OCI-LY7 (cell line): ENCODE data around the gene ACAP1. TPM values are rescaled to one million over a fixed set of nuclear protein-coding genes. Genes with fewer than 3 reads are reported as not detected.

Experiments
- BruUV-seq: library from RNA; stranded (reverse); fragments of 400-500 nt; replicated peaks from 2 replicates; lab custom pipeline; 2021; lab: Mats Ljungman, UMichigan
- CTCF ChIA-PET: fragments of 300-600 bp; sonication (Branson Sonifier 250); formaldehyde crosslinking; loops from one replicate; lab custom pipeline; 2022; ENCODE audit warnings: antibody characterized with exemption; ENCODE audit not compliant: unreplicated experiment; lab: Charles Lee
- POLR2A ChIA-PET: fragments of 300-600 bp; sonication (Branson Sonifier 250); formaldehyde crosslinking; loops from one replicate; lab custom pipeline; 2022; ENCODE audit warnings: antibody characterized with exemption; lab: Charles Lee
- DNase-seq: peaks from one replicate; pipeline ENCODE4 v3.0.0-alpha.2; 2015; ENCODE audit warnings: low spot score
- H2AFZ ChIP-seq: fragments of 200-600 bp; sonication (generic), shearing (Covaris generic); 2 replicates; pipeline ENCODE4 v1.6.1; 2014; ENCODE audit warnings: mild to moderate bottlenecking, antibody characterized with exemption, low read length, moderate library complexity
- H3K27ac ChIP-seq: fragments of 200-600 bp; sonication (generic); 2 replicates; pipeline ENCODE4 v1.5.1; 2014; ENCODE audit warnings: mixed run types, low read depth, mild to moderate bottlenecking, moderate library complexity, low read length, inconsistent platforms; ENCODE audit not compliant: poor library complexity, severe bottlenecking
- H3K36me3 ChIP-seq: fragments of 200-600 bp; sonication (generic); 2 replicates; pipeline ENCODE4 v1.6.1; 2014; ENCODE audit warnings: mild to moderate bottlenecking, antibody characterized with exemption, low read length, moderate library complexity, mixed read lengths; ENCODE audit not compliant: insufficient read depth
- H3K4me1 ChIP-seq: fragments of 200-600 bp; sonication (generic); 2 replicates; pipeline ENCODE4 v1.5.1; 2014; ENCODE audit warnings: mild to moderate bottlenecking, low read length; ENCODE audit not compliant: insufficient read depth, poor library complexity, severe bottlenecking
- H3K4me2 ChIP-seq: fragments of 200-600 bp; sonication (generic); 2 replicates; pipeline ENCODE4 v1.6.1; 2014; ENCODE audit warnings: mild to moderate bottlenecking, low read length
- H3K4me3 ChIP-seq: fragments of 200-600 bp; sonication (generic); 2 replicates; pipeline ENCODE4 v1.5.1; 2014; ENCODE audit warnings: mild to moderate bottlenecking, low read depth, low read length; ENCODE audit not compliant: poor library complexity, severe bottlenecking
- H3K79me2 ChIP-seq: fragments of 200-600 bp; sonication (generic); 2 replicates; pipeline ENCODE4 v1.6.1; 2016; ENCODE audit warnings: low read depth, mild to moderate bottlenecking, low read length, moderate library complexity, mixed read lengths; ENCODE audit not compliant: insufficient read depth
- H3K9me2 ChIP-seq: fragments of 200-600 bp; sonication (generic); 2 replicates; pipeline ENCODE4 v1.6.1; 2016; ENCODE audit warnings: mild to moderate bottlenecking, low read length, mixed read lengths; ENCODE audit not compliant: insufficient read depth
- H3K9me3 ChIP-seq: fragments of 200-600 bp; sonication (generic); 2 replicates; pipeline ENCODE4 v1.6.1; 2014; ENCODE audit warnings: mild to moderate bottlenecking, mixed run types, low read length, mixed read lengths
- H4K20me1 ChIP-seq: fragments of 200-600 bp; sonication (generic); 2 replicates; pipeline ENCODE4 v1.6.1; 2014; ENCODE audit warnings: mild to moderate bottlenecking, antibody characterized with exemption, low read length, moderate library complexity, mixed read lengths; ENCODE audit not compliant: insufficient read depth
- EZH2phosphoT487 ChIP-seq: fragments of 200-600 bp; sonication (generic); IDR thresholded peaks from 2 replicates; pipeline ENCODE4 v1.6.1; 2018; ENCODE audit warnings: low read depth, borderline replicate concordance, mild to moderate bottlenecking, mixed run types, antibody characterized with exemption, low read length, moderate library complexity, mixed read lengths
- intact Hi-C: fragments of 100-400 bp; cut with micrococcal nuclease; formaldehyde crosslinking; loops from one replicate; pipeline ENCODE4 v1.10.0; 2022; ENCODE audit not compliant: unreplicated experiment
- total RNA-seq, 2 experiments: library from RNA; depleted of rRNA in 1 of 2; stranded (reverse); fragments of >200 nt in 1 of 2; shearing (Covaris generic) in 1 of 2; gene quantifications; 2 replicates each; pipeline ENCODE4 v1.2.3, GENCODE V29; 2014 to 2022
- TF ChIP-seq, protein P1 (sequence below): fragments of 200-600 bp; sonication (generic); conservative IDR thresholded peaks from 2 replicates; pipeline ENCODE4 v1.5.1; 2014; ENCODE audit warnings: mild to moderate bottlenecking, antibody characterized with exemption, low read length, moderate library complexity, mixed read lengths

The ACAP1 gene
- total RNA-seq, 2 experiments from 2014 or later: 117 to 259 TPM

DNA sequence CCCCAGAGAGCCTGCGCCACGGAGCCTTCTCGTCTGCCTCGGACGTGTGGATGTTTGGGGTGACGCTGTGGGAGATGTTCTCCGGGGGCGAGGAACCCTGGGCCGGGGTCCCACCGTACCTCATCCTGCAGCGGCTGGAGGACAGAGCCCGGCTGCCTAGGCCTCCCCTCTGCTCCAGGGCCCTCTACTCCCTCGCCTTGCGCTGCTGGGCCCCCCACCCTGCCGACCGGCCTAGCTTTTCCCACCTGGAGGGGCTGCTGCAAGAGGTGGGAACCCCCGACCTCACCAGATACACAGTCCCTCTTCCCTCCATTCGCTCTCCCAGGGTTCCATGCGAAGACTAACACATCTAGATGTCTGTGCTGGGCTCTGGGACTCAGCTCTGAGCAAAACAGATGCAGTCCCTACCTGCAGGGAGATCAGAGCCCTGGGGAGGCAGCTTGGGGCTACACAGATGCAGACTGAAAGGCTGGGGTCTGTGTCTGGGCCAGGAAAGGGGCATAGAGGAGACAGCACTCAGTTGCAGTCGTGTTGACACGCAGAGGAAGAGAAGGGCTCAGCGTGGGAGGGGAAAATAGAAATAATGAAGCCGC is 48.3 kb downstream of the ACAP1 start:
- peak; percentile 14 for DNase-seq
- no peaks in the 10 kb centered on the region for H3K36me3 ChIP-seq
- ChIA-PET CTCF (no interaction called here), POLR2A (interaction anchor here (0.6 to 1.0 kb wide), 3 partner anchors 10 to 54 kb away, joined by 3 read pairs; partner anchors contain the start of gene PLSCR3)
- H2AFZ ChIP-seq: peak overlapping the region; percentile 61; the same call in 1 of the 2 replicates
- BruUV-seq: no TSS peak
- H3K4me2 ChIP-seq: peak overlapping the region; percentile 72
- peak overlapping the region; percentile 64 for H3K4me3 ChIP-seq
- intact Hi-C loops: loop anchor here (2.0 kb wide), 1 partner anchor 24 kb away; no protein-coding TSS in a partner anchor
- TF ChIP-seq, protein P1, sequence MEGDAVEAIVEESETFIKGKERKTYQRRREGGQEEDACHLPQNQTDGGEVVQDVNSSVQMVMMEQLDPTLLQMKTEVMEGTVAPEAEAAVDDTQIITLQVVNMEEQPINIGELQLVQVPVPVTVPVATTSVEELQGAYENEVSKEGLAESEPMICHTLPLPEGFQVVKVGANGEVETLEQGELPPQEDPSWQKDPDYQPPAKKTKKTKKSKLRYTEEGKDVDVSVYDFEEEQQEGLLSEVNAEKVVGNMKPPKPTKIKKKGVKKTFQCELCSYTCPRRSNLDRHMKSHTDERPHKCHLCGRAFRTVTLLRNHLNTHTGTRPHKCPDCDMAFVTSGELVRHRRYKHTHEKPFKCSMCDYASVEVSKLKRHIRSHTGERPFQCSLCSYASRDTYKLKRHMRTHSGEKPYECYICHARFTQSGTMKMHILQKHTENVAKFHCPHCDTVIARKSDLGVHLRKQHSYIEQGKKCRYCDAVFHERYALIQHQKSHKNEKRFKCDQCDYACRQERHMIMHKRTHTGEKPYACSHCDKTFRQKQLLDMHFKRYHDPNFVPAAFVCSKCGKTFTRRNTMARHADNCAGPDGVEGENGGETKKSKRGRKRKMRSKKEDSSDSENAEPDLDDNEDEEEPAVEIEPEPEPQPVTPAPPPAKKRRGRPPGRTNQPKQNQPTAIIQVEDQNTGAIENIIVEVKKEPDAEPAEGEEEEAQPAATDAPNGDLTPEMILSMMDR: no peak
- no peak for TF ChIP-seq EZH2phosphoT487
- H3K27ac ChIP-seq: no peak overlapping the region
- H4K20me1 ChIP-seq: no peaks in the 10 kb centered on the region
- H3K4me1 ChIP-seq: peaks cover 11% of the 10 kb centered on the region
- no peaks in the 10 kb centered on the region for H3K79me2 ChIP-seq
- H3K9me2 ChIP-seq: no peaks in the 10 kb centered on the region
- H3K9me3 ChIP-seq: 0 out of 2 replicates have a peak, but pooled peaks cover 1% of the 10 kb centered on the region

DNA sequence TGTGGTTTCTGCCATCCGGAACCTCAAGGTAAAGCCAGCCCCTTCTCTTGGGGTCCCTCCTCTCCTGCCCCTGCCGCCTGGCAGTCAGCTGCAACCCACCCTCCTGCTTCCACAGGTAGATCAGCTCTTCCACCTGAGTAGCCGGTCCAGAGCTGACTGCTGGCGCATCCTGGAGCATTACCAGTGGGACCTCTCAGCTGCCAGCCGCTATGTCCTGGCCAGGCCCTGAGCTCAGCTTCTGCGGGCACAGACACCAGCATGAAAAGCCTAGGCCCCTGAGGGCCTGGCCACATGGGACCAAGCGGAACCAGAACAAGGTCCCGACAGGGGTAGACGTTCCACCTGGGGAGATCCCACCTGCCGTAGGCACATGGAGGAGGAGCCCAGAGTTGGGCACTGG is 52.5 kb downstream of the ACAP1 start:
- intact Hi-C loops: no loop called here
- Histone ChIP-seq H3K27ac (no peak overlapping the region), H4K20me1 (no peaks in the 10 kb centered on the region), H3K9me3 (no peaks in the 10 kb centered on the region), H2AFZ (no peak overlapping the region), H3K79me2 (no peaks in the 10 kb centered on the region), H3K9me2 (no peaks in the 10 kb centered on the region), H3K4me3 (no peak overlapping the region), H3K4me1 (peaks cover 17% of the 10 kb centered on the region), H3K4me2 (no peak overlapping the region), H3K36me3 (peaks cover 12% of the 10 kb centered on the region; the same call in 1 of the 2 replicates)
- CTCF ChIA-PET: no interaction called here
- TF ChIP-seq EZH2phosphoT487: no peak
- TF ChIP-seq, protein P1: no peak
- DNase-seq: no peak
- no TSS peak for BruUV-seq
- POLR2A ChIA-PET: interaction anchor here (0.5 kb wide), 1 partner anchor 175 kb away, joined by 4 read pairs; no protein-coding TSS in a partner anchor
